Measurements from ENCODE around the gene ADAD1. TPM values are rescaled to one million over a fixed set of nuclear protein-coding genes. Genes with fewer than 3 reads are reported as not detected.

The ADAD1 gene
- polyA plus RNA-seq, result not detected
- long read RNA-seq, donor 1, result 0 reads
- long read RNA-seq, donor 2, result 0 reads
- long read RNA-seq, donor 3, result 0 reads
- long read RNA-seq, donor 4, result 0 reads
- long read RNA-seq, donor 5, result 0 reads
- long read RNA-seq, donor 6, result 0 reads
- long read RNA-seq, donor 7, result 0 reads
- long read RNA-seq, donor 8, result 0 reads
- long read RNA-seq, donor 9, result 0 reads
- long read RNA-seq, donor 10, result 0 reads

DNA sequence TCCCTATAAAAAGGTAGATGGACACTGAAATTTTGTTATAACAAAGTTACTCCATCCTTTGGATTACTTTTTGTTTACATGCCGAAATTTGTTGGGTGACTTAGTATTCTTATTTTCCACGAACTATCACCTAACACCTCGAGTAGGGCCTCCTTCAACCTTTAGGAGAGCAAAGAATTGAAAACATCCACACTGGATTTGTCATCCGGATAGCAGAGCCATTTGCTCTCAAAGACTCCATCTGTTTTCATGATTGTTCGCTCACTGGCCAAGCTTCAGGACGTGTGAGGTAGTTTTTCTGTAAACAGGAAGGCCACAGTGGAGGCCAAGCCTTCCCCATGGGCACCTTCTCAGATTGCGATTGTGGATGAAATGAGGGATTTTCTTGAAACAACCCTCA lies at the start of gene ADAD1:
Gene ADAD1 (plus strand): TSS at position 301 of the 400 bp plus-strand sequence. CDS start 1,059 bp downstream, outside the sequence.
- H3K27me3 ChIP-seq (ENCODE audit: control insufficient read depth in 3 of 3, insufficient read depth in 3 of 3, low read length in 3 of 3), result no peaks in the 10 kb centered on the region
- no peak for DNase-seq
- FAIRE-seq, result no peak

DNA sequence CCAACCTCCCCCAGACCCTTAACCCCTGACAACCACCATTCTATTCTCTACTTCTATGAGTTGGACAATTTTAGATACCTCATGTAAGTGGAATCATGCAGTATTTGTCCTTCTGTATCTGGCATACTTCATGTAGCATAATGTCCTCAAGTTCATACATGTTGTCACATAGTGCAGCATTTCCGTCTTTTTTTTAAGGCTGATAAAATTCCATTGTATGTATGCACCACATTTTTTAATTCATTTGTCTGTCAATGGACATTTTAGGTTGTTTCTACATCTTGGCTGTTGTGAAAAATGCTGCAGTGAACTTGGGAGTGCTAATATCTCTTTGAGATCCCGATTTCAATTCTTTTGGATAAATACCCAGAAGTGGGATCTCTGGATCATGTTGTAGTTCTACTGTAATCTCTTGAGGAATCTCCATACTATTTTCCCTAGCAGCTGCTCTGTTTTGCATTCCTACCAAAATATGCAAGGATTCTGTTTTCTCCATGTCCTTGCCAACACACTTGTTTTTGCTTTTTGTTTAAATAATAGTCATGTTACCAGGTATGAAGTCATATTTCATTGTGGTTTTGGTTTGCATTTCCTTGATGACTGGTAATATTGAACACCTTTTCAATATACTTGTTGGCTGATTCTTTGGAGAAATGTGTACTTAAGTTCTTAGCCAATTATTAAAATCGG lies 48.8 kb upstream of the ADAD1 start:
- H3K27me3 ChIP-seq (ENCODE audit: control insufficient read depth in 3 of 3, insufficient read depth in 3 of 3, low read length in 3 of 3), result no peaks in the 10 kb centered on the region
- no peak overlapping the region for H3K27ac ChIP-seq (ENCODE audit: low read depth in 1 of 3, low read length in 2 of 3)
- no peak overlapping the region for H3K4me3 ChIP-seq (ENCODE audit: low read depth in 1 of 3, low read length in 3 of 3)
- FAIRE-seq (no peak), DNase-seq (no peak)
- H3K9me3 ChIP-seq (ENCODE audit: control insufficient read depth in 2 of 2, insufficient read depth in 1 of 2, low read depth in 1 of 2, low read length in 1 of 2), result no peaks in the 10 kb centered on the region
- 89 to 97% (median 91%) methylated on average over 3 of the region's 3 CpGs for WGBS, 3 donors
- no peaks in the 10 kb centered on the region for H3K4me1 ChIP-seq (ENCODE audit: control insufficient read depth in 3 of 3, insufficient read depth in 2 of 3, low read depth in 1 of 3, low read length in 2 of 3)
- H3K36me3 ChIP-seq (ENCODE audit: control insufficient read depth in 3 of 3, insufficient read depth in 2 of 3, low read depth in 1 of 3, low read length in 3 of 3), result peaks cover 0 to 5% (median 0%) of the 10 kb centered on the region in 3 donors

More for the DNA sequence above, at the start of gene ADAD1:
- Histone ChIP-seq H3K36me3 (ENCODE audit: control insufficient read depth in 3 of 3, insufficient read depth in 2 of 3, low read depth in 1 of 3, low read length in 3 of 3) (no peaks in the 10 kb centered on the region), H3K9me3 (ENCODE audit: control insufficient read depth in 2 of 2, insufficient read depth in 1 of 2, low read depth in 1 of 2, low read length in 1 of 2) (peaks cover 0 to 8% of the 10 kb centered on the region in 2 donors), H3K27ac (ENCODE audit: low read depth in 1 of 3, low read length in 2 of 3) (no peak within 1 kb of the TSS), H3K4me3 (ENCODE audit: low read depth in 1 of 3, low read length in 3 of 3) (no peak within 1 kb of the TSS), H3K4me1 (ENCODE audit: control insufficient read depth in 3 of 3, insufficient read depth in 2 of 3, low read depth in 1 of 3, low read length in 2 of 3) (no peaks in the 10 kb centered on the region)
- 84 to 87% (median 85%) methylated on average over 7 of the region's 7 CpGs for WGBS, 3 donors

DNA sequence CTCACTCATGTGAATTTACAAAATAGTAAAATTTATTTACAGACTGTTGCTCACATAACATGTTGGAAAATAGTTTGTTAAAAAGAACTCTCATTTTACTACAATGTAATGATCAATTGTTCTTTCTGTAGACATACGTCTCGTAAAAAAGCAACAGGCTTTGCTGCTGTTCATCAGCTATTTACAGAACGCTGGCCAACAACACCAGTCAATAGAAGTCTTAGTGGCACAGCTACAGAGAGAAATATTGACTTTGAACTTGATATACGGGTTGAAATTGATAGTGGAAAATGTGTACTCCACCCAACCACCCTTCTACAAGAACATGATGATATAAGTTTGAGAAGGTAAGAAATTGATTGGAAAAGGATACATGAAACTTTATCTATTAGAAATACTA lies 47.6 kb upstream of the ADAD1 start:
- FAIRE-seq, result no peak
- H3K4me1 ChIP-seq (ENCODE audit: control insufficient read depth in 3 of 3, insufficient read depth in 2 of 3, low read depth in 1 of 3, low read length in 2 of 3), result no peaks in the 10 kb centered on the region
- no peak for DNase-seq
- H3K27me3 ChIP-seq (ENCODE audit: control insufficient read depth in 3 of 3, insufficient read depth in 3 of 3, low read length in 3 of 3), result no peaks in the 10 kb centered on the region
- H3K4me3 ChIP-seq (ENCODE audit: low read depth in 1 of 3, low read length in 3 of 3), result no peak overlapping the region
- no peaks in the 10 kb centered on the region for H3K9me3 ChIP-seq (ENCODE audit: control insufficient read depth in 2 of 2, insufficient read depth in 1 of 2, low read depth in 1 of 2, low read length in 1 of 2)
- peaks cover 0 to 11% (median 0%) of the 10 kb centered on the region in 3 donors for H3K36me3 ChIP-seq (ENCODE audit: control insufficient read depth in 3 of 3, insufficient read depth in 2 of 3, low read depth in 1 of 3, low read length in 3 of 3)
- H3K27ac ChIP-seq (ENCODE audit: low read depth in 1 of 3, low read length in 2 of 3), result no peak overlapping the region
- 76 to 84% (median 80%) methylated on average over 4 of the region's 4 CpGs for WGBS, 3 donors

DNA sequence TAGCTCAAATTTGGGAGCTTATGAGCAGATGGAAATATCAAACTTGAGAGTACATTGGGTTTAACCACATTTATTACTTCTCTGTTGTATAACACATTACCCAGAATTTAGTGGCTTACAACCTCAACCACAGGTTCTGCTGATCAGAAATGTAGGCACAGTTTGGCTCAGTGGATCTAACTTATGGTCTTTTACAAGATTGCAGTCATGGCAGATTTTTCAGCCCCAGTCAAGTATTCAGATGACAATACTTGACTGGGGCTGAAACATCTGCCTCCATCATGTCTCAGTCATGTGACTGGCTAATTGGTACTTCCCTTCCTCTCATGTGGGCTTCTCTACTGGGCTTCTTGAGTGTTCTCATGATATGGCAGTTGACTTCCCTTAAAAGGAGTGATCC lies 44.0 kb upstream of the ADAD1 start:
- Histone ChIP-seq H3K27me3 (ENCODE audit: control insufficient read depth in 3 of 3, insufficient read depth in 3 of 3, low read length in 3 of 3) (no peaks in the 10 kb centered on the region), H3K4me3 (ENCODE audit: low read depth in 1 of 3, low read length in 3 of 3) (no peak overlapping the region), H3K4me1 (ENCODE audit: control insufficient read depth in 3 of 3, insufficient read depth in 2 of 3, low read depth in 1 of 3, low read length in 2 of 3) (no peaks in the 10 kb centered on the region), H3K27ac (ENCODE audit: low read depth in 1 of 3, low read length in 2 of 3) (no peak overlapping the region), H3K9me3 (ENCODE audit: control insufficient read depth in 2 of 2, insufficient read depth in 1 of 2, low read depth in 1 of 2, low read length in 1 of 2) (no peaks in the 10 kb centered on the region), H3K36me3 (ENCODE audit: control insufficient read depth in 3 of 3, insufficient read depth in 2 of 3, low read depth in 1 of 3, low read length in 3 of 3) (peaks cover 0 to 13% (median 4%) of the 10 kb centered on the region in 3 donors)
- DNase-seq, result peak in 1 of 2 donors; percentile 16
- no peak for FAIRE-seq

DNA sequence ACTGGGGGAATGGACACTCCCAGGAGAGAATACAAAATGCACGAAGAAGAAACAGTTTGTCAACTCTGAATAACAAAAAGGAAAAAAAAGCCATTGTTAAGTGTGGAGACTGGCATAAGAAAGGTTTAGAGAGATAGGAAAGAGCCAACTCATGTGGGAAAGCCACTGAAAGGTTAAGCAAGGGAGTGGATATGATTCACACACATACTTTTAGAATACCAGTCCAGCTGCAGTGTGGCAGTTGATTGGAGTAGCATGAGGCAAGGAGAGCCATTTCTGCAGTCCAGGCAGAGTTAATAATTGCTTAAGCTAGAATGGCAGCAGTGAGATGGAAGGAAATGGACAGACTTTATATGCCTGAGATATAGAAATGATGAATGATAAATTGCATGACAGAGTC lies 36.9 kb upstream of the ADAD1 start:
- Histone ChIP-seq H3K27me3 (ENCODE audit: control insufficient read depth in 3 of 3, insufficient read depth in 3 of 3, low read length in 3 of 3) (no peaks in the 10 kb centered on the region), H3K27ac (ENCODE audit: low read depth in 1 of 3, low read length in 2 of 3) (no peak overlapping the region), H3K4me3 (ENCODE audit: low read depth in 1 of 3, low read length in 3 of 3) (no peak overlapping the region), H3K9me3 (ENCODE audit: control insufficient read depth in 2 of 2, insufficient read depth in 1 of 2, low read depth in 1 of 2, low read length in 1 of 2) (no peaks in the 10 kb centered on the region), H3K4me1 (ENCODE audit: control insufficient read depth in 3 of 3, insufficient read depth in 2 of 3, low read depth in 1 of 3, low read length in 2 of 3) (no peaks in the 10 kb centered on the region), H3K36me3 (ENCODE audit: control insufficient read depth in 3 of 3, insufficient read depth in 2 of 3, low read depth in 1 of 3, low read length in 3 of 3) (peaks cover 2 to 14% (median 9%) of the 10 kb centered on the region in 3 donors)
- WGBS, 3 donors, result 93 to 100% (median 97%) methylated on average over 1 of the region's 1 CpG
- FAIRE-seq (no peak), DNase-seq (no peak)

DNA sequence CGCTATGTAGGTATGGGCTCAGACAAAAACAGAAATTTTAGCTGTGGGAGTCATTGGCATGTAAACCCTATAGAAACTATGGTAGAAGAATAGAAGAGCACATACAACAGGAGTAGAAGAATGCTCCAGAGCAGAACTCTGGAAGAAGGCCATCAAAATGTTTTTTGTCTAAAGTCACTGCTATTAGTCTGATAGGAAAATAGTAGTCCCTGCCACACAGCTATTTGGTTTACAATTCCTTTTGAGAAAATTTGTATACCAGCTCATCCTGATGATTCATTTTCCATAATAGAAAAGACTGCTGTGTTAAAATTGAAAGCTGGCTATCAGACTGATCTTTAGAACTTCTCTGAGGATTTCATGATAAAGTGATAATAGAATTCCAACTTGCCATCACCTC lies 32.8 kb upstream of the ADAD1 start:
- Histone ChIP-seq H3K9me3 (ENCODE audit: control insufficient read depth in 2 of 2, insufficient read depth in 1 of 2, low read depth in 1 of 2, low read length in 1 of 2) (no peaks in the 10 kb centered on the region), H3K36me3 (ENCODE audit: control insufficient read depth in 3 of 3, insufficient read depth in 2 of 3, low read depth in 1 of 3, low read length in 3 of 3) (peaks cover 4 to 23% (median 9%) of the 10 kb centered on the region in 3 donors), H3K4me1 (ENCODE audit: control insufficient read depth in 3 of 3, insufficient read depth in 2 of 3, low read depth in 1 of 3, low read length in 2 of 3) (no peaks in the 10 kb centered on the region), H3K4me3 (ENCODE audit: low read depth in 1 of 3, low read length in 3 of 3) (no peak overlapping the region), H3K27ac (ENCODE audit: low read depth in 1 of 3, low read length in 2 of 3) (no peak overlapping the region), H3K27me3 (ENCODE audit: control insufficient read depth in 3 of 3, insufficient read depth in 3 of 3, low read length in 3 of 3) (no peaks in the 10 kb centered on the region)
- DNase-seq (no peak), FAIRE-seq (no peak)
- 97 to 100% (median 97%) methylated on average over 1 of the region's 1 CpG for WGBS, 3 donors

DNA sequence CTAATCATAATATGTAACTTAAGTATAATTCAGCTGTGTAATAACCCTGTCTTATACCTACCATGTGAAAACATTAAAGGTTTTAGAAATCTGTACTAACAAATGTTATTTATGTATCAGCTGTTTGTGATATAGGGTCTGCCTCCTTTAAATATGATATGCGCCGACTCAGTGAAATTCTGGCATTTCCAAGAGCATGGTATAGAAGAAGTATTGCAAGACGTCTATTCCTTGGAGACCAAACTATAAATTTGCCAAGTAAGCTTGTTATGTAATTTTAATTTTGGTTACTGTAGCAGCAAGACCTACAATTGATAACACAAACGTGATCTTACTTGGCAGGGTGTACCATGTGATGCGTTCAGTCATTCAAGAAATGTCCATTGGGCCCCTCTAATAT lies 32.3 kb upstream of the ADAD1 start:
- 84 to 91% (median 88%) methylated on average over 5 of the region's 5 CpGs for WGBS, 3 donors
- FAIRE-seq (no peak), DNase-seq (no peak)
- Histone ChIP-seq H3K4me1 (ENCODE audit: control insufficient read depth in 3 of 3, insufficient read depth in 2 of 3, low read depth in 1 of 3, low read length in 2 of 3) (no peaks in the 10 kb centered on the region), H3K27me3 (ENCODE audit: control insufficient read depth in 3 of 3, insufficient read depth in 3 of 3, low read length in 3 of 3) (no peaks in the 10 kb centered on the region), H3K36me3 (ENCODE audit: control insufficient read depth in 3 of 3, insufficient read depth in 2 of 3, low read depth in 1 of 3, low read length in 3 of 3) (peaks cover 4 to 23% (median 9%) of the 10 kb centered on the region in 3 donors), H3K27ac (ENCODE audit: low read depth in 1 of 3, low read length in 2 of 3) (no peak overlapping the region), H3K4me3 (ENCODE audit: low read depth in 1 of 3, low read length in 3 of 3) (no peak overlapping the region), H3K9me3 (ENCODE audit: control insufficient read depth in 2 of 2, insufficient read depth in 1 of 2, low read depth in 1 of 2, low read length in 1 of 2) (no peaks in the 10 kb centered on the region)

DNA sequence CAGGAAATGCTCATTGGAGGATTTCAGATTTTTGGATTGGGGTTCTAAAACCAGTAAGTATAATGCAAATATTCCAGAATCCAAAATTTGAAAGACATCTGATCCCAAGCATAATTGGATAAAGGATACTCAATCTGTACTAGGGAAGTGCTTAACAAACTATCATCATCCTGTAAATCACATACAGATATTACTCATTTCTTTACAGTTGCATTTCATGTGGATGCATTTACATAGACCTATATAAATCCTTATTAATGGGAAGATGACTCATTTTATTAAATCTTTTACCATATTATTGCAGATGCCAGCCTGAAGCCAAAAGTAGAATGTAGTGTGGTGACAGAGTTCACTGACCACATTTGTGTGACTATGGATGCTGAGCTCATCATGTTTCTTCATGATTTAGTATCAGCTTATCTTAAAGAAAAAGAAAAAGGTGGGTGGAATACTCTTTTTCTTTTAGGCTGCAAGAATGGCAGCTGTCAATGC lies 22.4 kb upstream of the ADAD1 start:
- H3K36me3 ChIP-seq (ENCODE audit: control insufficient read depth in 3 of 3, insufficient read depth in 2 of 3, low read depth in 1 of 3, low read length in 3 of 3), result peaks cover 2 to 15% (median 12%) of the 10 kb centered on the region in 3 donors
- no peak overlapping the region for H3K27ac ChIP-seq (ENCODE audit: low read depth in 1 of 3, low read length in 2 of 3)
- H3K9me3 ChIP-seq (ENCODE audit: control insufficient read depth in 2 of 2, insufficient read depth in 1 of 2, low read depth in 1 of 2, low read length in 1 of 2), result no peaks in the 10 kb centered on the region
- no peak overlapping the region for H3K4me3 ChIP-seq (ENCODE audit: low read depth in 1 of 3, low read length in 3 of 3)
- H3K27me3 ChIP-seq (ENCODE audit: control insufficient read depth in 3 of 3, insufficient read depth in 3 of 3, low read length in 3 of 3), result no peaks in the 10 kb centered on the region
- FAIRE-seq (no peak), DNase-seq (no peak)
- no peaks in the 10 kb centered on the region for H3K4me1 ChIP-seq (ENCODE audit: control insufficient read depth in 3 of 3, insufficient read depth in 2 of 3, low read depth in 1 of 3, low read length in 2 of 3)
